ENCODE results near the gene CCDC148.

The CCDC148 gene

GRCh38 chr2:158189526-158189925 is 267.0 kb downstream of the CCDC148 start:
- Histone ChIP-seq H3K4me2 (ENCODE audit: low read length) (no peak overlapping the region), H3K9me3 (ENCODE audit: insufficient read depth, low read length) (no peaks in the 10 kb centered on the region)

GRCh38 chr2:158187908-158188307 is 268.6 kb downstream of the CCDC148 start:
- TF ChIP-seq CTCF (IDR thresholded peaks at IDR 0.05; ENCODE audit: low read depth, low read length) (no peak), EZH2phosphoT487 (IDR thresholded peaks at IDR 0.05; ENCODE audit: low read depth) (no peak)
- Histone ChIP-seq H3K4me2 (ENCODE audit: low read length) (no peak overlapping the region), H3K9ac (ENCODE audit: low read length) (no peak overlapping the region), H3K4me1 (ENCODE audit: low read length) (peaks cover 20% of the 10 kb centered on the region), H4K20me1 (ENCODE audit: insufficient read depth, low read length) (no peaks in the 10 kb centered on the region), H3K36me3 (replicated peaks; ENCODE audit: low read depth, low read length) (no peaks in the 10 kb centered on the region), H3K4me3 (ENCODE audit: low read length) (no peak overlapping the region), H3K79me2 (ENCODE audit: low read length) (no peaks in the 10 kb centered on the region), H2AFZ (ENCODE audit: low read depth, low read length) (no peak overlapping the region), H3K27me3 (ENCODE audit: low read depth, low read length) (peaks cover 59% of the 10 kb centered on the region), H3K9me3 (ENCODE audit: insufficient read depth, low read length) (no peaks in the 10 kb centered on the region), H3K27ac (ENCODE audit: low read length) (no peak overlapping the region)

More at GRCh38 chr2:158189526-158189925, 267.0 kb downstream of the CCDC148 start:
- Histone ChIP-seq H3K4me1 (ENCODE audit: low read length) (peaks cover 20% of the 10 kb centered on the region), H3K4me3 (ENCODE audit: low read length) (no peak overlapping the region), H3K27ac (ENCODE audit: low read length) (no peak overlapping the region), H3K9ac (ENCODE audit: low read length) (no peak overlapping the region), H3K36me3 (replicated peaks; ENCODE audit: low read depth, low read length) (no peaks in the 10 kb centered on the region), H3K27me3 (ENCODE audit: low read depth, low read length) (peaks cover 56% of the 10 kb centered on the region), H4K20me1 (ENCODE audit: insufficient read depth, low read length) (no peaks in the 10 kb centered on the region), H3K79me2 (ENCODE audit: low read length) (no peaks in the 10 kb centered on the region), H2AFZ (ENCODE audit: low read depth, low read length) (no peak overlapping the region)
- TF ChIP-seq CTCF (IDR thresholded peaks at IDR 0.05; ENCODE audit: low read depth, low read length), result no peak
- no peak for TF ChIP-seq EZH2phosphoT487 (IDR thresholded peaks at IDR 0.05; ENCODE audit: low read depth)

GRCh38 chr2:158184556-158185343 is 271.8 kb downstream of the CCDC148 start:
- no peaks in the 10 kb centered on the region for H3K79me2 ChIP-seq (ENCODE audit: low read length)
- H2AFZ ChIP-seq (ENCODE audit: low read depth, low read length), result no peak overlapping the region
- no peaks in the 10 kb centered on the region for H3K36me3 ChIP-seq (replicated peaks; ENCODE audit: low read depth, low read length)
- no peaks in the 10 kb centered on the region for H3K9me3 ChIP-seq (ENCODE audit: insufficient read depth, low read length)
- H3K4me3 ChIP-seq (ENCODE audit: low read length), result no peak overlapping the region
- H3K27me3 ChIP-seq (ENCODE audit: low read depth, low read length), result peaks cover 60% of the 10 kb centered on the region
- TF ChIP-seq EZH2phosphoT487 (IDR thresholded peaks at IDR 0.05; ENCODE audit: low read depth), result no peak
- TF ChIP-seq CTCF (IDR thresholded peaks at IDR 0.05; ENCODE audit: low read depth, low read length), result no peak
- H4K20me1 ChIP-seq (ENCODE audit: insufficient read depth, low read length), result no peaks in the 10 kb centered on the region
- H3K27ac ChIP-seq (ENCODE audit: low read length), result no peak overlapping the region
- H3K9ac ChIP-seq (ENCODE audit: low read length), result no peak overlapping the region
- no peak overlapping the region for H3K4me2 ChIP-seq (ENCODE audit: low read length)
- no peaks in the 10 kb centered on the region for H3K4me1 ChIP-seq (ENCODE audit: low read length)

GRCh38 chr2:158184001-158184400 is 272.6 kb downstream of the CCDC148 start:
- no peak for TF ChIP-seq CTCF (IDR thresholded peaks at IDR 0.05; ENCODE audit: low read depth, low read length)
- TF ChIP-seq EZH2phosphoT487 (IDR thresholded peaks at IDR 0.05; ENCODE audit: low read depth), result no peak
- no peaks in the 10 kb centered on the region for H4K20me1 ChIP-seq (ENCODE audit: insufficient read depth, low read length)
- no peak overlapping the region for H3K9ac ChIP-seq (ENCODE audit: low read length)
- H3K4me1 ChIP-seq (ENCODE audit: low read length), result no peaks in the 10 kb centered on the region
- H3K36me3 ChIP-seq (replicated peaks; ENCODE audit: low read depth, low read length), result no peaks in the 10 kb centered on the region
- no peak overlapping the region for H3K27ac ChIP-seq (ENCODE audit: low read length)
- no peak overlapping the region for H2AFZ ChIP-seq (ENCODE audit: low read depth, low read length)
- peaks cover 52% of the 10 kb centered on the region for H3K27me3 ChIP-seq (ENCODE audit: low read depth, low read length)
- no peak overlapping the region for H3K4me2 ChIP-seq (ENCODE audit: low read length)
- H3K79me2 ChIP-seq (ENCODE audit: low read length), result no peaks in the 10 kb centered on the region
- H3K4me3 ChIP-seq (ENCODE audit: low read length), result no peak overlapping the region
- H3K9me3 ChIP-seq (ENCODE audit: insufficient read depth, low read length), result no peaks in the 10 kb centered on the region
